Measurements from ENCODE around the gene PIP5K1C. TPM values are rescaled to one million over a fixed set of nuclear protein-coding genes. Genes with fewer than 3 reads are reported as not detected.

Gene PIP5K1C
- total RNA-seq, 1 experiment from 2014 or later: 26.9 TPM

DNA sequence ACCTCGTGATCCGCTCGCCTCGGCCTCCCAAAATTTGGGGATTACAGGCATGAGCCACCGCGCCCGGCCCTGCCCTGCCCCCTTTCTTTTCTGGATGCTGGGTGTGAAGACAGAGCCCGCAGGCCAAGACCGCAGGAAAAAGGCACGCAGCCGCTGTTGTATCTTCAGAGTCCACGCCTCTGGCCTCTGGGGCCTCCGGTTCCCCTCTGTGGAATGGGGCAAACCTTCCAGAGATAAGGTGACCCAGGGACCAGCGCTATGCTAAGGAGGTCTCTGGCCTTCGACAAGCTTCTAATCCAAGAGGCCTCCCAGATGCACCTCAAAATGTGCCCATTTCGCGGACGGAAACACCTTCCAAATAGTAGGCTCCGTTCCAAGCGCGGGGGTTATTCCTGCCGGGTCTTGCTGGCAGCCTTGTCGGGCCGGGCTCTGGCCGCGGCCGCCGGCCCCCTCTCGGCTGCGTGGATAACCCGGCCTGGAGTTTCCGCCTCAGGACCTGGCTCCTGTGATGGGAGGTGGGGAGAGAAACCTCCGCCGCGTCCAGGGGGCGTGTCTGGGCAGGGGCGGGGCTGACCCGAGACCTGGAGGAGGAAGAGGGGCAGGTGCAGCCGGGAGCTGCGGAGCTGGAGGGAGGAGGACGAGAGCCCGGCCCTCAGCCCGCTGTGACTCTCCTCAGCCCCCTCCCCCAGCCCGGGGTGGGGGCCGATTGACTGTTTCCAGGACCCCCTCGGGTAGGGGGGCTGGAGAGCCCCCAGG is 21.0 kb upstream of the PIP5K1C start:
- H2AFZ ChIP-seq (ENCODE audit: low read depth, low read length, poor library complexity, severe bottlenecking): no peak overlapping the region
- POLR2A ChIA-PET: interaction anchor here (1.2 to 1.9 kb wide), 3 partner anchors 11 to 41 kb away, joined by 3 to 10 read pairs (median 5); partner anchors contain the start of genes MRPL54 and TJP3
- CTCF ChIA-PET: interaction anchor here (0.6 to 2.3 kb wide), 3 partner anchors 12 to 41 kb away, joined by 3 to 9 read pairs (median 6); partner anchors contain the start of genes MRPL54 and TJP3

More for the DNA sequence above, 21.0 kb upstream of the PIP5K1C start:
- H3K27ac ChIP-seq (ENCODE audit: low read depth, low read length): peak overlapping the region; percentile 33; the same call in 1 of the 2 replicates
- H3K27me3 ChIP-seq (ENCODE audit: insufficient read depth, low read length): no peaks in the 10 kb centered on the region
- no peaks in the 10 kb centered on the region for H4K20me1 ChIP-seq (ENCODE audit: insufficient read depth)
- TF ChIP-seq CBX3 (IDR thresholded peaks at IDR 0.05; ENCODE audit: low read depth): peak; percentile 98
- peak; percentile 69 for TF ChIP-seq YY1 (IDR thresholded peaks at IDR 0.05; ENCODE audit: extremely low read depth, insufficient replicate concordance, low read depth, low read length)
- peak; percentile 75 for TF ChIP-seq TCF7L2 (IDR thresholded peaks at IDR 0.05; ENCODE audit: borderline replicate concordance, extremely low read depth, insufficient read depth, insufficient read length)
- TF ChIP-seq JUND (IDR thresholded peaks at IDR 0.05): peak; percentile 97
- TF ChIP-seq, protein P1, sequence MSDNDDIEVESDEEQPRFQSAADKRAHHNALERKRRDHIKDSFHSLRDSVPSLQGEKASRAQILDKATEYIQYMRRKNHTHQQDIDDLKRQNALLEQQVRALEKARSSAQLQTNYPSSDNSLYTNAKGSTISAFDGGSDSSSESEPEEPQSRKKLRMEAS (IDR thresholded peaks at IDR 0.05): peak; percentile 87
- peak; percentile 81; the same call in 1 of the 2 replicates for TF ChIP-seq SIN3A (IDR thresholded peaks at IDR 0.05; ENCODE audit: low read depth)
- TF ChIP-seq, protein P2, sequence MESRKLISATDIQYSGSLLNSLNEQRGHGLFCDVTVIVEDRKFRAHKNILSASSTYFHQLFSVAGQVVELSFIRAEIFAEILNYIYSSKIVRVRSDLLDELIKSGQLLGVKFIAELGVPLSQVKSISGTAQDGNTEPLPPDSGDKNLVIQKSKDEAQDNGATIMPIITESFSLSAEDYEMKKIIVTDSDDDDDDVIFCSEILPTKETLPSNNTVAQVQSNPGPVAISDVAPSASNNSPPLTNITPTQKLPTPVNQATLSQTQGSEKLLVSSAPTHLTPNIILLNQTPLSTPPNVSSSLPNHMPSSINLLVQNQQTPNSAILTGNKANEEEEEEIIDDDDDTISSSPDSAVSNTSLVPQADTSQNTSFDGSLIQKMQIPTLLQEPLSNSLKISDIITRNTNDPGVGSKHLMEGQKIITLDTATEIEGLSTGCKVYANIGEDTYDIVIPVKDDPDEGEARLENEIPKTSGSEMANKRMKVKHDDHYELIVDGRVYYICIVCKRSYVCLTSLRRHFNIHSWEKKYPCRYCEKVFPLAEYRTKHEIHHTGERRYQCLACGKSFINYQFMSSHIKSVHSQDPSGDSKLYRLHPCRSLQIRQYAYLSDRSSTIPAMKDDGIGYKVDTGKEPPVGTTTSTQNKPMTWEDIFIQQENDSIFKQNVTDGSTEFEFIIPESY (IDR thresholded peaks at IDR 0.05; ENCODE audit: extremely low read depth, insufficient replicate concordance, low read length): peak; percentile 6
- peak; percentile 70 for TF ChIP-seq EGR1 (IDR thresholded peaks at IDR 0.05; ENCODE audit: low read depth)
- peak; percentile 100 for TF ChIP-seq SP1 (IDR thresholded peaks at IDR 0.05; ENCODE audit: low read depth)
- no peak for TF ChIP-seq RAD21 (IDR thresholded peaks at IDR 0.05; ENCODE audit: low read depth)
- TF ChIP-seq EZH2phosphoT487 (IDR thresholded peaks at IDR 0.05; ENCODE audit: borderline replicate concordance): no peak
- TF ChIP-seq ELF1 (IDR thresholded peaks at IDR 0.05; ENCODE audit: borderline replicate concordance, low read depth): no peak
- peak; percentile 56 for TF ChIP-seq POLR2AphosphoS5 (IDR thresholded peaks at IDR 0.05; ENCODE audit: low read depth, low read length)
- H3K9me2 ChIP-seq (ENCODE audit: insufficient read depth): no peaks in the 10 kb centered on the region
- ATAC-seq: peak; percentile 48
- intact Hi-C loops (cut with micrococcal nuclease): loop anchor here (10.0 kb wide), 1 partner anchor 483 kb away; no protein-coding TSS in a partner anchor
- H3K4me3 ChIP-seq (replicated peaks in 1 of 2; ENCODE audit: low read depth in 1 of 2, low read length in 2 of 2): peak overlapping the region; percentile 63 to 71
- H3K79me2 ChIP-seq (ENCODE audit: insufficient read depth, low read length): no peaks in the 10 kb centered on the region
- BruUV-seq (replicated peaks): no TSS peak
- H3K4me2 ChIP-seq (ENCODE audit: low read length): peak overlapping the region; percentile 97
- H3K9ac ChIP-seq (ENCODE audit: low read length): peak overlapping the region; percentile 60
- H3K4me1 ChIP-seq (ENCODE audit: control insufficient read depth in 1 of 2, insufficient read depth in 2 of 2, low read length in 2 of 2): peaks cover 52 to 89% of the 10 kb centered on the region in 2 experiments
- DNase-seq (ENCODE audit: low read depth, low spot score): peak; percentile 95
- H3K9me3 ChIP-seq (ENCODE audit: control insufficient read depth in 1 of 2, insufficient read depth in 1 of 2, low read depth in 1 of 2, low read length in 2 of 2): no peaks in the 10 kb centered on the region
- RAD21 ChIA-PET (ENCODE audit: low non-redundant PET in 1 of 2, low total read pairs in 2 of 2, uncharacterized antibody in 2 of 2, unreplicated experiment in 2 of 2): interaction anchor here (1.3 to 2.0 kb wide), 3 partner anchors 13 to 128 kb away, joined by 4 to 7 read pairs (median 4); partner anchors contain the start of gene TJP3 (in 2 of the 2)
- no peaks in the 10 kb centered on the region for H3K36me3 ChIP-seq (ENCODE audit: control insufficient read depth in 1 of 2, insufficient read depth in 2 of 2, low read length in 2 of 2)
